BLaER1 treated with 17β-estradiol and CSF1 and Interleukin-3, amounts not matched to agents 10 nM and 100 nM (cell line): ENCODE measurements around the gene MAN2A1.
A peak's percentile ranks its signal among the peaks of the same experiment; 100 is the strongest.

Experiments used
- H3K27ac ChIP-seq, 11 experiments: shearing (Covaris generic); formaldehyde crosslinking; 2 replicates each; pipeline ENCODE4 v1.8.1; 2022
- H3K27me3 ChIP-seq, 11 experiments: shearing (Covaris generic); formaldehyde crosslinking; 2 replicates each; pipeline ENCODE4 v1.8.1; 2022
- H3K36me3 ChIP-seq, 11 experiments: shearing (Covaris generic); formaldehyde crosslinking; 2 replicates each; pipeline ENCODE4 v1.8.1; 2022
- H3K4me1 ChIP-seq, 10 experiments: shearing (Covaris generic); formaldehyde crosslinking; 2 replicates each; pipeline ENCODE4 v1.8.1; 2022
- H3K4me2 ChIP-seq, 11 experiments: shearing (Covaris generic); formaldehyde crosslinking; 2 replicates each; pipeline ENCODE4 v1.8.1; 2022
- H3K4me3 ChIP-seq, 10 experiments: shearing (Covaris generic); formaldehyde crosslinking; 2 replicates each; pipeline ENCODE4 v1.8.1; 2022
- H3K9ac ChIP-seq, 11 experiments: shearing (Covaris generic); formaldehyde crosslinking; 2 replicates each; pipeline ENCODE4 v1.8.1; 2022
- H3K9me3 ChIP-seq, 11 experiments: shearing (Covaris generic); formaldehyde crosslinking; replicated peaks in 1 of 11; 2 replicates each; pipeline ENCODE4 v1.8.1; 2022
- H4K20me1 ChIP-seq, 11 experiments: shearing (Covaris generic); formaldehyde crosslinking; 2 replicates each; pipeline ENCODE4 v1.8.1; 2022
- Cebpa-rat ChIP-seq, 11 experiments: shearing (Covaris generic); IDR thresholded peaks; 2 replicates each; pipeline ENCODE4 v1.8.1; 2022

The MAN2A1 gene

GRCh38 chr5:109653561-109654239 lies 36.0 kb upstream of the MAN2A1 start:
- H3K9ac ChIP-seq = no peak overlapping the region
- no peak overlapping the region for H3K4me3 ChIP-seq
- H3K4me1 ChIP-seq = peaks cover 34 to 50% (median 43%) of the 10 kb centered on the region in 10 experiments
- H3K27ac ChIP-seq = no peak overlapping the region
- H4K20me1 ChIP-seq = no peaks in the 10 kb centered on the region; a peak in 1 of 22 replicates
- H3K4me2 ChIP-seq = peak overlapping the region in 6 of 11 experiments; percentile 7 to 97 (median 90); a peak in 11 of 22 replicates
- no peaks in the 10 kb centered on the region for H3K9me3 ChIP-seq
- no peaks in the 10 kb centered on the region for H3K36me3 ChIP-seq
- no peak for TF ChIP-seq Cebpa-rat (IDR thresholded peaks at IDR 0.05)
- peaks cover 0 to 41% (median 0%) of the 10 kb centered on the region in 11 experiments; a peak in 4 of 22 replicates for H3K27me3 ChIP-seq

- Histone ChIP-seq H3K4me1 (peaks cover 34 to 50% (median 43%) of the 10 kb centered on the region in 10 experiments), H3K27me3 (peaks cover 0 to 40% (median 0%) of the 10 kb centered on the region in 11 experiments; a peak in 4 of 22 replicates), H3K4me2 (peak overlapping the region in 9 of 11 experiments; percentile 7 to 97 (median 88); a peak in 15 of 22 replicates), H3K4me3 (no peak overlapping the region), H3K9ac (no peak overlapping the region), H3K9me3 (no peaks in the 10 kb centered on the region), H3K36me3 (no peaks in the 10 kb centered on the region), H3K27ac (0 out of 22 replicates have a peak overlapping the region, but pooled peaks of 1 of the 11 experiments have one; percentile 6), H4K20me1 (no peaks in the 10 kb centered on the region; a peak in 1 of 22 replicates)
- no peak for TF ChIP-seq Cebpa-rat (IDR thresholded peaks at IDR 0.05)
Observed at GRCh38 chr5:109654455-109654854, 35.3 kb upstream of the MAN2A1 start.

GRCh38 chr5:109655841-109656240 lies 33.9 kb upstream of the MAN2A1 start:
- Histone ChIP-seq H3K27ac (peak overlapping the region in 9 of 11 experiments; percentile 66 to 85 (median 73); a peak in 12 of 22 replicates), H4K20me1 (no peaks in the 10 kb centered on the region; a peak in 1 of 22 replicates), H3K4me1 (peaks cover 34 to 50% (median 43%) of the 10 kb centered on the region in 10 experiments), H3K4me2 (peak overlapping the region; percentile 82 to 97 (median 92)), H3K4me3 (peak overlapping the region in 1 of 10 experiments; percentile 37; a peak in 1 of 20 replicates), H3K9me3 (no peaks in the 10 kb centered on the region), H3K27me3 (peaks cover 0 to 34% (median 0%) of the 10 kb centered on the region in 11 experiments; a peak in 4 of 22 replicates), H3K9ac (no peak overlapping the region), H3K36me3 (no peaks in the 10 kb centered on the region)
- TF ChIP-seq Cebpa-rat (IDR thresholded peaks at IDR 0.05) = no peak

GRCh38 chr5:109656829-109657228 lies 32.9 kb upstream of the MAN2A1 start:
- Histone ChIP-seq H4K20me1 (no peaks in the 10 kb centered on the region; a peak in 1 of 22 replicates), H3K4me3 (peak overlapping the region in 7 of 10 experiments; percentile 5 to 55 (median 25); a peak in 9 of 20 replicates), H3K4me1 (peaks cover 34 to 50% (median 43%) of the 10 kb centered on the region in 10 experiments), H3K27ac (peak overlapping the region in 10 of 11 experiments; percentile 62 to 85 (median 72); a peak in 21 of 22 replicates), H3K9ac (peak overlapping the region in 9 of 11 experiments; percentile 36 to 65 (median 49); a peak in 15 of 22 replicates), H3K9me3 (no peaks in the 10 kb centered on the region), H3K27me3 (peaks cover 0 to 34% (median 0%) of the 10 kb centered on the region in 11 experiments; a peak in 4 of 22 replicates), H3K36me3 (no peaks in the 10 kb centered on the region), H3K4me2 (peak overlapping the region; percentile 82 to 97 (median 92))
- peak in 2 of 11 experiments; percentile 14 to 53; a peak in 3 of 22 replicates for TF ChIP-seq Cebpa-rat (IDR thresholded peaks at IDR 0.05)

- Histone ChIP-seq H3K36me3 (no peaks in the 10 kb centered on the region), H3K4me3 (no peak overlapping the region), H3K9ac (no peak overlapping the region), H3K9me3 (no peaks in the 10 kb centered on the region), H3K4me1 (peaks cover 28 to 39% (median 34%) of the 10 kb centered on the region in 10 experiments), H3K27ac (no peak overlapping the region), H4K20me1 (no peaks in the 10 kb centered on the region; a peak in 1 of 22 replicates), H3K27me3 (peaks cover 0 to 14% (median 0%) of the 10 kb centered on the region in 11 experiments; a peak in 2 of 22 replicates), H3K4me2 (no peak overlapping the region)
- TF ChIP-seq Cebpa-rat (IDR thresholded peaks at IDR 0.05) = no peak
Observed at GRCh38 chr5:109659901-109660300, 29.8 kb upstream of the MAN2A1 start.

GRCh38 chr5:109660301-109660700 lies 29.4 kb upstream of the MAN2A1 start:
- H4K20me1 ChIP-seq = no peaks in the 10 kb centered on the region; a peak in 1 of 22 replicates
- H3K36me3 ChIP-seq = no peaks in the 10 kb centered on the region
- H3K27ac ChIP-seq = no peak overlapping the region
- H3K27me3 ChIP-seq = peaks cover 0 to 14% (median 0%) of the 10 kb centered on the region in 11 experiments; a peak in 2 of 22 replicates
- no peak for TF ChIP-seq Cebpa-rat (IDR thresholded peaks at IDR 0.05)
- no peak overlapping the region for H3K4me2 ChIP-seq
- H3K4me3 ChIP-seq = no peak overlapping the region
- H3K9me3 ChIP-seq = no peaks in the 10 kb centered on the region
- peaks cover 27 to 35% (median 31%) of the 10 kb centered on the region in 10 experiments for H3K4me1 ChIP-seq
- H3K9ac ChIP-seq = no peak overlapping the region

- Histone ChIP-seq H3K36me3 (no peaks in the 10 kb centered on the region), H3K27me3 (no peaks in the 10 kb centered on the region), H3K9me3 (no peaks in the 10 kb centered on the region), H3K9ac (no peak overlapping the region), H3K4me2 (no peak overlapping the region), H3K4me1 (peaks cover 0 to 2% (median 0%) of the 10 kb centered on the region in 10 experiments; a peak in 1 of 20 replicates), H3K4me3 (no peak overlapping the region), H4K20me1 (no peaks in the 10 kb centered on the region), H3K27ac (no peak overlapping the region)
- TF ChIP-seq Cebpa-rat (IDR thresholded peaks at IDR 0.05) = no peak
Observed at GRCh38 chr5:109668237-109668636, 21.5 kb upstream of the MAN2A1 start.

GRCh38 chr5:109668668-109669422 lies 20.9 kb upstream of the MAN2A1 start:
- Histone ChIP-seq H3K9me3 (no peaks in the 10 kb centered on the region), H3K27ac (no peak overlapping the region), H3K4me1 (no peaks in the 10 kb centered on the region), H4K20me1 (no peaks in the 10 kb centered on the region), H3K4me3 (no peak overlapping the region), H3K9ac (no peak overlapping the region), H3K36me3 (no peaks in the 10 kb centered on the region), H3K27me3 (no peaks in the 10 kb centered on the region), H3K4me2 (no peak overlapping the region)
- TF ChIP-seq Cebpa-rat (IDR thresholded peaks at IDR 0.05) = no peak
